WTC11 (cell line): ENCODE results near the gene PTEN. TPM values are rescaled to one million over a fixed set of nuclear protein-coding genes. Genes with fewer than 3 reads are reported as not detected.

Source experiments
- ATAC-seq: fragments of 200-7000 bp; cut with Tn5 transposase; 2 replicates; pipeline ENCODE4 v1.10.0; 2021; ENCODE audit warnings: mild to moderate bottlenecking, moderate library complexity
- CTCF ChIA-PET: fragments of 300-600 bp; sonication (Branson Sonifier 250); formaldehyde crosslinking; loops from one replicate; lab custom pipeline; 2021; ENCODE audit warnings: antibody characterized with exemption; lab: Charles Lee
- POLR2A ChIA-PET: fragments of 350-600 bp; sonication (Branson Sonifier 250); formaldehyde crosslinking; loops from one replicate; lab custom pipeline; 2021; ENCODE audit warnings: antibody characterized with exemption; lab: Charles Lee
- DNase-seq: peaks from one replicate; pipeline ENCODE4 v3.0.0; 2021; ENCODE audit warnings: low spot score
- H3K27ac Mint-ChIP-seq: 2 replicates; pipeline ENCODE4 v1.8.0; 2021; ENCODE audit warnings: mixed read lengths
- H3K27me3 Mint-ChIP-seq: 2 replicates; pipeline ENCODE4 v1.8.0; 2021; ENCODE audit warnings: low read depth, mild to moderate bottlenecking, moderate library complexity, mixed read lengths
- H3K36me3 Mint-ChIP-seq: 2 replicates; pipeline ENCODE4 v1.8.0; 2021; ENCODE audit warnings: mixed read lengths
- H3K4me1 Mint-ChIP-seq: 2 replicates; pipeline ENCODE4 v1.8.0; 2022; ENCODE audit warnings: mixed read lengths
- H3K4me3 Mint-ChIP-seq: 2 replicates; pipeline ENCODE4 v1.8.0; 2021; ENCODE audit warnings: mild to moderate bottlenecking, moderate library complexity, mixed read lengths
- H3K9me3 Mint-ChIP-seq: 2 replicates; pipeline ENCODE4 v1.8.0; 2021; ENCODE audit warnings: mixed read lengths
- ATF1 ChIP-seq: sonication (generic); formaldehyde crosslinking; IDR thresholded peaks from 2 replicates; pipeline ENCODE4 v1.8.1; 2023; ENCODE audit warnings: mild to moderate bottlenecking, moderate library complexity, missing genetic modification reagents
- ATF2 ChIP-seq: sonication (generic); formaldehyde crosslinking; IDR thresholded peaks from 2 replicates; pipeline ENCODE4 v1.8.1; 2022; ENCODE audit warnings: low read depth, missing genetic modification reagents, borderline replicate concordance
- ATF3 ChIP-seq: sonication (generic); formaldehyde crosslinking; conservative IDR thresholded peaks from 2 replicates; pipeline ENCODE4 v1.8.1; 2022; ENCODE audit warnings: mild to moderate bottlenecking, missing genetic modification reagents
- HMGXB4 ChIP-seq: sonication (generic); formaldehyde crosslinking; IDR thresholded peaks from 2 replicates; pipeline ENCODE4 v1.8.1; 2023; ENCODE audit warnings: mild to moderate bottlenecking, moderate library complexity, missing genetic modification reagents
- IRF2 ChIP-seq: sonication (generic); formaldehyde crosslinking; IDR thresholded peaks from 2 replicates; pipeline ENCODE4 v1.8.0; 2022; ENCODE audit warnings: low read depth, missing genetic modification reagents, borderline replicate concordance
- SMAD3 ChIP-seq: sonication (generic); formaldehyde crosslinking; IDR thresholded peaks from 2 replicates; pipeline ENCODE4 v1.8.0; 2022; ENCODE audit warnings: missing genetic modification reagents, mild to moderate bottlenecking, borderline replicate concordance
- ZBTB21 ChIP-seq: sonication (generic); formaldehyde crosslinking; IDR thresholded peaks from 2 replicates; pipeline ENCODE4 v1.8.1; 2023; ENCODE audit warnings: mild to moderate bottlenecking, missing genetic modification reagents, borderline replicate concordance
- ZMAT4 ChIP-seq: fragments of 250-450 bp; sonication (Bioruptor Pico); IDR thresholded peaks from 2 replicates; pipeline ENCODE4 v1.9.0; 2021; ENCODE audit warnings: mild to moderate bottlenecking
- ZNF317 ChIP-seq: sonication (generic); formaldehyde crosslinking; IDR thresholded peaks from 2 replicates; pipeline ENCODE4 v1.8.1; 2023; ENCODE audit warnings: low read depth, mild to moderate bottlenecking, moderate library complexity, missing genetic modification reagents, borderline replicate concordance
- total RNA-seq: library from RNA; stranded (reverse); gene quantifications from 3 replicates; pipeline ENCODE4 v1.2.3, GENCODE V29; 2021
- TF ChIP-seq, protein P1 (sequence below): sonication (generic); formaldehyde crosslinking; IDR thresholded peaks from 2 replicates; pipeline ENCODE4 v1.8.1; 2022; ENCODE audit warnings: mild to moderate bottlenecking, moderate library complexity, missing genetic modification reagents
- TF ChIP-seq, protein P2 (sequence below): fragments of 250-450 bp; sonication (Bioruptor Pico); conservative IDR thresholded peaks from 2 replicates; pipeline ENCODE4 v1.9.0; 2021; ENCODE audit warnings: mild to moderate bottlenecking
- TF ChIP-seq, protein P3 (sequence below): sonication (generic); formaldehyde crosslinking; IDR thresholded peaks from 2 replicates; pipeline ENCODE4 v1.8.1; 2022; ENCODE audit warnings: mild to moderate bottlenecking, missing genetic modification reagents, moderate library complexity, borderline replicate concordance
- TF ChIP-seq, protein P4 (sequence below): fragments of 250-450 bp; sonication (Bioruptor Pico); IDR thresholded peaks from 2 replicates; pipeline ENCODE4 v1.9.0; 2021; ENCODE audit warnings: mild to moderate bottlenecking, borderline replicate concordance

The PTEN gene
- total RNA-seq, 1 experiment from 2014 or later, result 54.2 TPM

GRCh38 chr10:87942884-87943527 is 79.6 kb downstream of the PTEN start:
- ChIA-PET POLR2A (no interaction called here), CTCF (no interaction called here)
- ATAC-seq (no peak), DNase-seq (no peak)
- Mint-ChIP-seq H3K27ac (no peak overlapping the region), H3K36me3 (peaks cover 3% of the 10 kb centered on the region; the same call in 1 of the 2 replicates), H3K27me3 (no peaks in the 10 kb centered on the region), H3K9me3 (no peaks in the 10 kb centered on the region), H3K4me1 (peaks cover 33% of the 10 kb centered on the region), H3K4me3 (no peak overlapping the region)
- TF ChIP-seq ZBTB21 (no peak), ZMAT4 (no peak), ATF1 (CRISPR knock-in tag) (no peak), ATF2 (CRISPR knock-in tag) (no peak), ATF3 (CRISPR knock-in tag) (no peak), HMGXB4 (CRISPR knock-in tag) (no peak), ZNF317 (CRISPR knock-in tag) (no peak), SMAD3 (no peak)
- TF ChIP-seq, protein P1, sequence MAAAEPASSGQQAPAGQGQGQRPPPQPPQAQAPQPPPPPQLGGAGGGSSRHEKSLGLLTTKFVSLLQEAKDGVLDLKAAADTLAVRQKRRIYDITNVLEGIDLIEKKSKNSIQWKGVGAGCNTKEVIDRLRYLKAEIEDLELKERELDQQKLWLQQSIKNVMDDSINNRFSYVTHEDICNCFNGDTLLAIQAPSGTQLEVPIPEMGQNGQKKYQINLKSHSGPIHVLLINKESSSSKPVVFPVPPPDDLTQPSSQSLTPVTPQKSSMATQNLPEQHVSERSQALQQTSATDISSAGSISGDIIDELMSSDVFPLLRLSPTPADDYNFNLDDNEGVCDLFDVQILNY (CRISPR knock-in tag), result no peak
- TF ChIP-seq, protein P2, sequence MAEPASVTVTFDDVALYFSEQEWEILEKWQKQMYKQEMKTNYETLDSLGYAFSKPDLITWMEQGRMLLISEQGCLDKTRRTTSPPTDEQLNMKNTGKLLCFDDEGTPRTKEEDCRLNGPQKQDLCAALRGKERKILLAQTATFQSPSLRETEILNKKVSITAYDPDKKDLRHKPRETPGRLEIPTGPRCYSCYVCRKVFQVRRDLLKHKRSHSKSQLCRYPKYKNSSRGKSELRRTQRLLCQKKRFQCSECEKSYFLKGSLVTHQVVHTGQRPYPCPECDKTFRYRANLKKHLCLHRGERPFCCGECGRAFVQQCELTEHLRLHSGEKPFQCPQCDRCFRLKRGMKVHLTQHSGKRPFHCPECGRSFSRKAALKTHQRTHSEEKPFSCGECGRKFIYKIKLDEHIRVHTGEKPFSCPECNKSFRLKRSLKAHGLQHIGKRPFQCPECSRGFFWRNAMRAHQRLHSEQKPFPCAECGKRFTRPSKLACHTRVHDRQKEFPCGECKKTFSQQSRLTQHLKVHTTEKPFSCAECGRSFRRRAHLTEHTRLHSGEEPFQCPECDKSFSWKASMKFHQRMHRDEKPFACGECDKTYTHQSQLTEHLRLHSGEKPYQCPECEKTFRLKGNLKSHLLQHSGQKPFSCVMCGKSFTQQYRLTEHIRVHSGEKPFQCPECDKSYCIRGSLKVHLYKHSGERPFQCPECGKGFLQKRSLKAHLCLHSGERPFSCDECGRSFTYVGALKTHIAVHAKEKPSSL, result no peak
- TF ChIP-seq, protein P3, sequence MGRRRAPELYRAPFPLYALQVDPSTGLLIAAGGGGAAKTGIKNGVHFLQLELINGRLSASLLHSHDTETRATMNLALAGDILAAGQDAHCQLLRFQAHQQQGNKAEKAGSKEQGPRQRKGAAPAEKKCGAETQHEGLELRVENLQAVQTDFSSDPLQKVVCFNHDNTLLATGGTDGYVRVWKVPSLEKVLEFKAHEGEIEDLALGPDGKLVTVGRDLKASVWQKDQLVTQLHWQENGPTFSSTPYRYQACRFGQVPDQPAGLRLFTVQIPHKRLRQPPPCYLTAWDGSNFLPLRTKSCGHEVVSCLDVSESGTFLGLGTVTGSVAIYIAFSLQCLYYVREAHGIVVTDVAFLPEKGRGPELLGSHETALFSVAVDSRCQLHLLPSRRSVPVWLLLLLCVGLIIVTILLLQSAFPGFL (CRISPR knock-in tag), result no peak

- ATAC-seq, result no peak
- Mint-ChIP-seq H3K36me3 (no peaks in the 10 kb centered on the region; the same call in 1 of the 2 replicates), H3K4me3 (no peak overlapping the region), H3K9me3 (no peaks in the 10 kb centered on the region), H3K4me1 (peaks cover 22% of the 10 kb centered on the region), H3K27ac (peak overlapping the region; percentile 39; the same call in 1 of the 2 replicates), H3K27me3 (no peaks in the 10 kb centered on the region)
- ChIA-PET POLR2A (no interaction called here), CTCF (no interaction called here)
- no peak for DNase-seq
- TF ChIP-seq HMGXB4 (CRISPR knock-in tag), result no peak
- TF ChIP-seq, protein P4, sequence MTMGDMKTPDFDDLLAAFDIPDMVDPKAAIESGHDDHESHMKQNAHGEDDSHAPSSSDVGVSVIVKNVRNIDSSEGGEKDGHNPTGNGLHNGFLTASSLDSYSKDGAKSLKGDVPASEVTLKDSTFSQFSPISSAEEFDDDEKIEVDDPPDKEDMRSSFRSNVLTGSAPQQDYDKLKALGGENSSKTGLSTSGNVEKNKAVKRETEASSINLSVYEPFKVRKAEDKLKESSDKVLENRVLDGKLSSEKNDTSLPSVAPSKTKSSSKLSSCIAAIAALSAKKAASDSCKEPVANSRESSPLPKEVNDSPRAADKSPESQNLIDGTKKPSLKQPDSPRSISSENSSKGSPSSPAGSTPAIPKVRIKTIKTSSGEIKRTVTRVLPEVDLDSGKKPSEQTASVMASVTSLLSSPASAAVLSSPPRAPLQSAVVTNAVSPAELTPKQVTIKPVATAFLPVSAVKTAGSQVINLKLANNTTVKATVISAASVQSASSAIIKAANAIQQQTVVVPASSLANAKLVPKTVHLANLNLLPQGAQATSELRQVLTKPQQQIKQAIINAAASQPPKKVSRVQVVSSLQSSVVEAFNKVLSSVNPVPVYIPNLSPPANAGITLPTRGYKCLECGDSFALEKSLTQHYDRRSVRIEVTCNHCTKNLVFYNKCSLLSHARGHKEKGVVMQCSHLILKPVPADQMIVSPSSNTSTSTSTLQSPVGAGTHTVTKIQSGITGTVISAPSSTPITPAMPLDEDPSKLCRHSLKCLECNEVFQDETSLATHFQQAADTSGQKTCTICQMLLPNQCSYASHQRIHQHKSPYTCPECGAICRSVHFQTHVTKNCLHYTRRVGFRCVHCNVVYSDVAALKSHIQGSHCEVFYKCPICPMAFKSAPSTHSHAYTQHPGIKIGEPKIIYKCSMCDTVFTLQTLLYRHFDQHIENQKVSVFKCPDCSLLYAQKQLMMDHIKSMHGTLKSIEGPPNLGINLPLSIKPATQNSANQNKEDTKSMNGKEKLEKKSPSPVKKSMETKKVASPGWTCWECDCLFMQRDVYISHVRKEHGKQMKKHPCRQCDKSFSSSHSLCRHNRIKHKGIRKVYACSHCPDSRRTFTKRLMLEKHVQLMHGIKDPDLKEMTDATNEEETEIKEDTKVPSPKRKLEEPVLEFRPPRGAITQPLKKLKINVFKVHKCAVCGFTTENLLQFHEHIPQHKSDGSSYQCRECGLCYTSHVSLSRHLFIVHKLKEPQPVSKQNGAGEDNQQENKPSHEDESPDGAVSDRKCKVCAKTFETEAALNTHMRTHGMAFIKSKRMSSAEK (CRISPR knock-in tag), result no peak
- no peak for TF ChIP-seq ZNF317 (CRISPR knock-in tag)
- TF ChIP-seq, protein P1 (CRISPR knock-in tag), result no peak
- no peak for TF ChIP-seq IRF2 (CRISPR knock-in tag)
Measured at GRCh38 chr10:87945984-87946383, 82.6 kb downstream of the PTEN start.
